ENCODE results near the gene PRR36.

Gene PRR36

GRCh38 chr19:7820588-7820987, 53.6 kb downstream of the PRR36 start:
- in situ Hi-C loops (cut with MboI; ENCODE audit: low sequenced_read_pairs), result loop anchor here (25.0 kb wide), 1 partner anchor 458 kb away; no protein-coding TSS in a partner anchor

DNA sequence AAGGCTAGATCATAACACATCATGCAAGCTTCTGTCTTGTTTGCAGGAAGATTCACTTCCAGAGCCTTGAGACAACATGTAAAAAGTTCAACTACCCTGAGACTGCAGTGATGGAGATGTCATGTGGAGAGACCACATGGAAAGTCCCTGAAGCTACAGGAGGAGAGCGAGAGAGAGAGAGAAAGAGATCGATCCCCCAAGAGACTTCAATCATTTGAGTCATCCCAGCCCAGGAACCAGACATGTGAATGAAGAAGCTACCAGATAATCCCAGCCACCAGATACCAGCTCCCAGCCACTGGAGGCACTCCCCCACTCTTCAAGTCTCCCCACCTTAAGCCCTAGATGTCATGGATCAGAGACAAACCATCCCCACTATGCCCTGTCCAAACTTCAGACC, 54.9 kb downstream of the PRR36 start:
- in situ Hi-C loops (cut with MboI; ENCODE audit: low sequenced_read_pairs), result loop anchor here (25.0 kb wide), 1 partner anchor 457 kb away; no protein-coding TSS in a partner anchor

GRCh38 chr19:7818806-7819205, 55.4 kb downstream of the PRR36 start:
- in situ Hi-C loops (cut with MboI; ENCODE audit: low sequenced_read_pairs), result loop anchor here (25.0 kb wide), 1 partner anchor 457 kb away; no protein-coding TSS in a partner anchor
